ENCODE data around the gene NIPAL4. TPM values are rescaled to one million over a fixed set of nuclear protein-coding genes. Genes with fewer than 3 reads are reported as not detected.
A peak's percentile ranks its signal among the peaks of the same experiment; 100 is the strongest.

Gene NIPAL4
- total RNA-seq, 1 donor from 2014 or later = not detected

DNA sequence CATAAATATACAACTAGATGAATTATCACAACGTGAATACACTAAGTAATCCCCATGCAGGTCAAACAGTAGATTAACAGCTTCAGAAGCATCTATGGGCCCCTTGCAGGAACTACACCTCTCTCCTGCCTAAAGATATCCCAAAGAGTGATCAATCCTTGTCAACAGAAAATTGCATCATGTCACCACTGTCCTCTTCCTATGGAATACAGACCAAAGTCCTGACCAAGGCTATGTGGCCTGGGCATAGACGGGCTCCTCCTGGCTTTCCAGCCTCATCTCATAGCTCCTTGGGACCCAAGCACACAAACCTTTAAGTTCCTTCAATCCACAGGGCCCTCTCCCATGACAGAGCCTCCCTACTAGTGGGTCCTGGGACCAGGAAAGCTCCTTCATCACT lies 25.3 kb downstream of the NIPAL4 start:
- DNase-seq (ENCODE audit: low read depth in 2 of 2) = no peak

DNA sequence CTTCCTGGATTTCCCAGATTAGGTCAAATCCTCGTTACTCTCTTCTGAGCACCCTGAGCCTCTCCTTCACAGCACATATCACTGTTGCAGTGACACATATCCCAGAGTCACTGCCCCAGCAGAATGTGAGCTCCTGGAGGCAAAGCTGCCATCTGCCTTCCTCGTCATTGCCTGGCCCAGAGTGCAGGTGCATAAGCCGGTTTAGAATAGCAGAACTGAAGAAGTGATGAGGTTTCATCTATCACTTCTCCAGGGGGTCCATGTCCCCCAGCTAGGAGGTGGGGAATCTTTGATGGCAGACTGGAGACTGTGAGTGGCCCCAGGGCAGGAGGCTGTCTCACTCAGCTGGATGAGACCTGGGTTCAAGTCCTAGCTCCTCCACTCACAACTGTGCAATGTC lies 25.8 kb downstream of the NIPAL4 start:
- DNase-seq (ENCODE audit: low read depth in 2 of 2) = no peak

DNA sequence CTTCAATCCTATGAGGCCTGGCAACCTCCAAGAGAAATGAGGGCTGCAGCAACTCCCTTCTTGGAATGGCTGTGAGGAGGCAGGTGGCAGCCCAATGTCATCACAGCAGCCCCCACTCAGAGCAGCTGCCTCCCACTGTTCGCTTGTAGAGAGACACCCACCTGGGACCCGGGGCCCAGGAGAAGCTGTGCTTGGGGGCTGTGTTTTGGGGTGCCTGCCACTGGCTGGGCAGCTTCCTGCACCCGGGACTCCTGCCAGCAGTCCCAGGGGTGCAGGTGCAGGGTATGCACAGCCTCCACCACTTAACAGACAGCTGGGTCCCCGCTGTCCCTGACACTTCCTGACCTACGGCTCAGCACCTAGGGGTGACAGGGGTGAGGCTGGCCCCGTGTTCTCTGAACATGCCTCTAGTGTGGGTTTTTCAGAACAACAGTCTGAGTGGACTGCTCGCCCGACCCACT lies 26.2 kb downstream of the NIPAL4 start:
- no peak for DNase-seq (ENCODE audit: low read depth in 2 of 2)

DNA sequence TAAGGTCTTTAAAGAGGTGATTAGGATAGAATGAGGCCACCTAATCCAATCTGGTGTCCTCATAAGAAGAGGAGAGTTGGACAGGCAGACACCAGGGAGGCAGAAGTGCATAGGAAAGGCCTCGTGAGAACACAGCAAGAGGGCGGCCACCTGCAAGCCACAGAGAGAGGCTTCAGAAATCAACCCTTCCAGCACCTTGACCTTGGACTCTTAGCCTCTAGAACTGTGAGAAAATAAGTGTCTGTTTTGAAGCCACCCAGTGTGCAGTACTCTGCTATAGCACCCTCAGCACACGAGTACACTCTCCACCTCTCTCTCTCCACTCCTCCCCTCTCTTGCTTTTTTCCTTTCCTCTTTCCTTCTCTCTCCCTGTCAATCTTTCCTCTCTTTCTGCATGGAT lies 26.8 kb downstream of the NIPAL4 start:
- no peak for DNase-seq (ENCODE audit: low read depth in 2 of 2)

DNA sequence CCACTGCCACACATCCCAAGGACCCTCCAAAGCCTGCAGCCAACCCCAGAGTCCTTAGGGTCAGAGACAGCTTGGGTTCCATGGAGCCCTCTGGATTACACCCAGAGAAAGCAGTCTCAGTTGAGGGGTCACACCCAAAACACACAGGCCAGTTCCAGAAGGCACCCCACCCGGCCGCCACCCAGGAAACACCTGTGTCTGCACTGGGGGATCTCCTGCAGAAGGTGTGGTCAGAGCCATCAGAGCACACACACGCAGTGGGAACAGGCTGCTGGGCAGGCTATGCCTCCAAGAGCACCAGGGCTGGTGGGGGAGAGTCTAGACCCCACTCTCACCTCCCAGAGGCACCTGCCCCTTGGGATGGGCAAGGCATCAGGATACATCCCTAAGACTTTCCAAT lies 27.3 kb downstream of the NIPAL4 start:
- no peak for DNase-seq (ENCODE audit: low read depth in 2 of 2)

DNA sequence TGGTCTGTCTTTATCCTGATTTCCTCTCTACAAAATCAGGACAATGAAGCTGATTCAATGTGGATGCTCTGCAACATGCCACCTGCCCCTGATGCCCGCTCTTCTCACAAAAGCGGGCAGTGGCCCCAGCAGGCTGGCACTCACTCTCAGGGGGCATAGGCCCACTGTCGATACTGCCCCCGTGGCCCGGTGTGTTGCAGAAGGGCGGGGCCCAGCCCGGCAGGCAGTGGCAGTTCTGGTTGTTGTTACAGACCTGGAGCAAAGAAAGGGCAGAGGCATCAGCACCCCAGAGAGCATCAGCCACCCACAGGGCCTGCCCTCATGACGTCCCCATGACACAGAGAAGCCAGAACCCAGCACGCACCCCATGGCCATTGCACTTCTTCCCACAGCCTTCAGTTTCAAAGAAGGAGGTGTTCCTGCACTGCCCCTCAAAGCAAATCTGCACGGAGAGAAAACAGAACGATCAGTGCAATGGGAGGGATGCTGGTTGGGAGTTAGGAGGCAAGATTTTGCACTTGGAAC lies 31.5 kb downstream of the NIPAL4 start:
- DNase-seq (ENCODE audit: low read depth in 2 of 2) = no peak

DNA sequence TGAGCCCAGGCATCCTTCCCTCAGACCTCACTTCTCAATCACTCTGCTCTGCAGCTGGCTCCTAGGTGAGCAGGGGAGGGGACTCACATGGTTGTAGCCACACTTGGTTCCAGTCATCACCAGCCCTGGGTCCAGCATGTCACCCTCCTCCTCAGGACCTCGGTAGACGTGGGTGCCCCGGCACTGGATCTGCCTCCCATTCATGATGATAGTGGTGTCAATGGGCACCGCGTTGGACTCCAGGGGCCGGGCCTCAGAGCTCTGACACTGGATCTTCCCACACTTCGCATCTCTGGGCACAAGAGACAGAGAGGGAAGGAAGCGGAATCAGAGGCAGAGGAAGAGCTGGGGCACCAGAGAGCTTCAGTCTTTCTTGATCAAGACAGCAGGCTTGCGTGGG lies 32.9 kb downstream of the NIPAL4 start:
- DNase-seq (ENCODE audit: low read depth in 2 of 2) = no peak

DNA sequence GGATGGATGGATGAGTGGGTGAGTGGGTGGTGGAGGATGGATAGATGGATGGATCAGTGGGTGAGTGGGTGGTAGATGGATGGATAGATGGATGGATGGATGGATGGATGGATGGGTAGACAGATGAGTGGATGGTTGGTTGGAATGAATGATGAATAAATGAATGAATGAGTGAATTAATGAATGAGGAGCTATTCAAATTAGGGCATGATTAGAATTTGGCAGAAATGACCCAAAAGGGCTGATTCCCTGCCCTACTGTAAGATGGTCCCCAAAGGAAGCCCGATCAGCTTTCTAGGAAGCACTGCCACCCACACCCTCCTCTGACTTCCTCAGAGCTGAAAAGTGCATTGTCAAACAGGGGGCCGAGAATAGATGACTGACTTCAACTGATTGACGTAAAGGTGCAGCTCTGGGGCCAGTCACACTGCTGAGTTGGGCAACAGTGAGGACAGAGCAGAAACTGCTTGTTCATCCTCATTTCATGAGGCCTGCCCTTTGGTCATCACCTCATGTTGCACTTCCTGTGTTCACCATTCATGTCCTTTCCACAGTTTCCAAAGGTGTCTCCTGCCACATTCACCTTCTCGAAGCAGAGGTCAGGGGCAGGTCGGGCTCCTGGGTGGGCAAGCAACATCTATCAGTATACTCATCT lies 34.3 kb downstream of the NIPAL4 start:
- DNase-seq (ENCODE audit: low read depth in 2 of 2) = no peak

DNA sequence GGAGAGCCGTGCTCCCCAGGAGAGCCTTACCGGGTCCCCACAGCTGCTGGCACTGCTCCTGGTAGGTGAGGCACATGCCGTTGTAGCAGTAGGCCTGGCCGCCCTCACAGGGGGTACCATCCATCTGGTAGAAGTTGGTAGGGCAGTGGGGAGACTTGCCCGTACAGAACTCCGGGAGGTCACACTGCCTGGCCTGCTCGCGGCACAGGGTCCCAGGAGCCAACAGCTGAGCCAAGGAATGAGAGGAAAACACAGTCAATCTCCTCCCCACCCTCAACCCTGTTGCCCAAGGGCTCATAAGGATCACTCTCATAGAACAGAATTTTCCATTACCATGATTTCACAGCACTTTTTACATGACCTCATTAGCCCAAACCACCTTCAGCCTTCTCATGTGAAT lies 36.9 kb downstream of the NIPAL4 start:
- no peak for DNase-seq (ENCODE audit: low read depth in 2 of 2)

DNA sequence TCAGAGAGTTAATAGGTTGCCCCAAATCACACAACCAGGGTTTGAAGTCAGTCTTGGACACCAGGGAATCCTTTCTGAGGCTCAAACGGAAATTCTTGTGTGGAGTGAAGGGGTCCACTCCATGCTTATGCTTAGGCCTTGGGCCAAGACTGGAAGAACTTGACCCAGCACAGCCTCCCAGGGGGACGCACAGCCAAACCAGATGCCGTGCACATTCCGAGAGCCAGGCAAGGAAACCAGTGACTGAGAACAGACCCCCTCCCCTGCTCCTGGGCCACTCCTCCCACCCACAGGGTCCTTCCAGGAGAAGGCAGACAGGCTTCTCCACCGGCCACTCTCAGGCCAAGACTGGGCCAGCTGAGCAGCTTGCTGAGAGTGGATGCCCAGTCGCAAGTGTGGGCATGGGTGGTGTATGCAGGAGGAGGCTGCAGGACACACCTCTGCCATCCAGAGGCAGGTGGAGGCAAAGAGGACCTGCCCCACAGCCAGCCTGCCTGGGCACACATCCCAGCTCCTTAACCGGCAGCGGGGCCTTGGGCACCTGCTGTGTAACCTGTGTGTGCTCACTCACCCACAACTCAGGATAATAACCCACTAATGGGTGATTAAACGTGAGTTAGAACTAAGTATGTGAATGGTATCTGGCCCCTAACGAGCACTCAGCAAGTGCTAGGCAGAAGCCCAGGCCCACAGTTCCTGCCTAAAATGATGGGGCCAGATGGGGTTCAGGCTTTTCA lies 38.0 kb downstream of the NIPAL4 start:
- DNase-seq (ENCODE audit: low read depth in 2 of 2) = no peak

DNA sequence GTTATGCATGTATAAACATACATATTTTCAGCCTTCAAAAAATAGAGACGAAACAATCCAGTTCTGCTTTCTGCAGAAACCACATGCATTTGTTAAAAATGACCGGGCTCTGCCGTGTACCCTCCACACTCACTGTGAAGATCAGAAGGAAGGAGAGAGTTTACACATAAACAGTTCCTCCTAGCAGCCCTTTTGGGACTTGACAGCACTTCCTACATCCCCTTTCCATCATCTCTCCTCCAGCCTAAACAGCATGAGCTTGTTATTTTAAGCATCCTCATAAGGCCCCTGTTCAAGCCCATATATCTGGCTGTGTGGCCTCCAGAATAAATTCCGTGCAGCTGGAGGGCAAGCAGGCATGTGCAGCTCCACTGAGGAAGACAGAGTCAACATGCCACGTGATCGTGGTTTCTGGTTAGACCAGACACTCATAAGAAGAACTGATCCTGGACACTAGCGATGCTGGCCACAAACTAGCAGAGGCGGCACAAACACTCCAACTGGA lies 42.2 kb downstream of the NIPAL4 start:
- DNase-seq (ENCODE audit: low read depth in 2 of 2) = no peak

DNA sequence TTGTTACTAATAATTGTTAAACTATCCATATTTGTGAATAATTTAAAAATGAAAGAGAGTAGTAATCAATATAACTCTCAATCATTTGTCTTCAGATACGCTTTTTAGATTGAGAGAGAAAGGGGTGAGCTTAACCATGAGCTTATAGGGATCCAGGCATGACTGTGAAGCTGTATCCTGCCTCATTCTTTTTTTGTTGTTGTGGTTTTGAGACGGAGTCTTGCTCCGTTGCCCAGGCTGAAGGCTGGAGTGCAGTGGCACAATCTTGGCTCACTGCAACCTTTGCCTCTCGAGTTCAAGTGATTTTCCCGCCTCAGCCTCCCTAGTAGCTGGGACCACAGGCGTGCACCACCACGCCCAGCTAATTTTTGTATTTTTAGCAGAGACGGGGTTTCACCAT lies 44.0 kb downstream of the NIPAL4 start:
- DNase-seq (ENCODE audit: low read depth in 2 of 2) = no peak

DNA sequence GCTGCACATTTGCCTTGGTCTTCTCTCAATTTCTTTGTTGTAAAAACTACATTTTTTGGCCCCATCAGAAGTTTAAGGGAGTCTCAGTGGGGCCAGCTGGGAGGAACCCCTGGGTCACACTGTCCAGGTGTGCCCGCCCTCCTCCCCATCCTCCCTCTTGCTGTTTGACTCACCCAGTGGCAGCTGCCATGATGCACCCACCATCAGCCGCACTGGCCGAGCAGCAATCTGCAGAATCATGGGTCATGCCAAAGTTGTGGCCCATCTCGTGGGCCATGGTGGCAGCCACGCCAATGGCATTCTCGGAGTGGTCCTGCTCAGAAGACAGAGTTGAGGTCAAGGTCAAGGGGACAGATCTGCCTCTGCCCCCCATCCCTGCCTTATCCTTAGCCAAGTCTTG lies 45.5 kb downstream of the NIPAL4 start:
- DNase-seq (ENCODE audit: low read depth in 2 of 2) = no peak

DNA sequence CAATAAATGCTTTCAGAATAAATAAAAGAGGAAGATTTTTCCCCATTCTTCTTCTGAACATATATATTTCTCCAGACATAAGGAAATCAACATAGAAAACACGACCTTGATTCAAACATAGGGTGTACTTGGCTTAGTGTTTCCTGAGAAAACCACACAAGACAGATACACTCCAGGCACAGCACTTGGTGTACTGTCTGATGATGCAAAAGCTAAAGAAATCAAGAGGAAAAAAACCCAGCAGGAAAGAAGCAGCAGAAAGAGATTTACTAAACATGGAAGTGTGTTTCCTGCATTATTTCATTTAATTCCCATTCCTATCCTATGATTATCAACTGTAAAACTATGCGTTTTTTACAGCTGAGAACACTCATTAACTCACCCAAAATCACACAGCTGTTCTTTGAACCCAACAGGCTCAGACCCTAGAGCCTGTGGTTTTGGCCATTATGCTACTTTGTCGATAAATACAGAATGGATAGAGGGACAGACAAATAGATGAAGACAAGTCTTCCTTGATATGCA lies 46.1 kb downstream of the NIPAL4 start:
- no peak for DNase-seq (ENCODE audit: low read depth in 2 of 2)

DNA sequence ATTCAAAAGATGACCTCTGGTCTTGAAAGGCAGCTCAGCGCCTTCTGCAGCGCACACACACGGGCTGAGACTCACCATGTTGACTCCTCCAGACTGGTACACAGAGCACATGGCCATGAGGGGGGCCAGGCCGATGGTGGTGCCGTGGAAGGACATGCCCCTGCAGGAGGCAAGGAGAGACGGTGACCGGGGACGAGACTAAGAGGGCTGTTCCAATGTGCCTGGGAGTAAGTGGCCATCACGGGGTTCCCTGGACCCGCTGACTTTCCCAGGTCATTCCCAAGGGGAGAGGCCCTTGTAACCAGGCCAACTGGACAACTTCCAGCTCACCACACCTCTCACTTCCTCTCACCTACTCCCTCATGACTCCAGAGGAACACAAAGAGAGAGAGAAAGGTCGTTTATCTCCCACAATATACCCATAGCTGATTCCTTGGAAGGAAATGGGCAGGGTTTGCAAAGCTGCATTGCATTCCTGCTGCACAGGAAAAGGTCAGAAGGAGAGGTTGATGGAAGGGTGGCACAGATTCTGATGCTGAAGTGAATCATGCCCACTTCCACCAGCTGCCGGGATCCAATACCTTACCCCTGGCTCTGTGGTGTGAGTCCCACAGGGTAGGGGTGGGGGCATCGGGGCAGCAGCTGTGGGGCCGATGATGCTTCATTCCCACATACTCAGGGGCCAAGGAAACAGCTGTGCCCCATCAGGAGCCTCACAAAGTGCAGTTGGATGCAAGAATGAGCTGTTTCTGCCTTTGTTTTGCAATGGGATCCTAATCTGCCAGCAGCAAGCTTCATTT lies 47.2 kb downstream of the NIPAL4 start:
- peak in 1 of 2 donors; percentile 79 for DNase-seq (ENCODE audit: low read depth in 2 of 2)

DNA sequence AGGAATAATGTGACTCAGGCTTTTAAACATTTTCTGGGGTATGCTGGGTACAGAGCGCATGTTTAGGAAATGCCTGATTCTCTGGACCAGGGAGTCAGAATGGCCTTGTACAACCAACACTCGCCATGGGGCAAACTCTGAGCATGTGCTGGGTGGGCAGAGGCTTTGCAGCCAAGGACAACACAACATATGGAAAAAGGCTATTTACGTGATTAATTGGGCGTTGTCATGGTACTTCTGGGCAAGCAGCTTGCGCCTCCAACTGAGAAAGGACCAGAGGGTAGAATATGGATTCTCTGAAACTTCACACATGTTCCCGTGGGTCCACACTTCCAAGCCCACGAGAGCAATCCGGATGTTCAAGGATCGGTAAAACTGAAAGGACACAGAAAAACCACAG lies 49.1 kb downstream of the NIPAL4 start:
- no peak for DNase-seq (ENCODE audit: low read depth in 2 of 2)

DNA sequence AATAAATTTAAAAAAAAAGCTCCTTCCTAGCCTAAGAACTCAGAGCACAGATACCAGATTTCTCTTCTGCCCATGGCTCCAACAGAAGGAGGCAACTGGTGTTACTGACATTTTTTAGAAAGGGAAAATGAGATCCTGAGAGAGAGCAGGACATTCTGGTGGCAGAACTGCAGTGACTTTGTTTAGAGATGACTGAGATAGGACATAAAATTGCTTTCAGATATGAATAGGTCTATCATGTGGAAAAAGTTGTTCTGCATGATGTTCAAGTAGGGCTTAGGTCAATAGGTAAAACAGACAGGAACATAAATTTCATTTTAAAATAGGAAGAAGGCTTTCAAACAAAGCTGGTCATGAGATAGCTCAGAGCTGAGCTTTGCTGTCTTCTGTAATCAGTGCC lies 49.6 kb downstream of the NIPAL4 start:
- DNase-seq (ENCODE audit: low read depth in 2 of 2) = no peak

DNA sequence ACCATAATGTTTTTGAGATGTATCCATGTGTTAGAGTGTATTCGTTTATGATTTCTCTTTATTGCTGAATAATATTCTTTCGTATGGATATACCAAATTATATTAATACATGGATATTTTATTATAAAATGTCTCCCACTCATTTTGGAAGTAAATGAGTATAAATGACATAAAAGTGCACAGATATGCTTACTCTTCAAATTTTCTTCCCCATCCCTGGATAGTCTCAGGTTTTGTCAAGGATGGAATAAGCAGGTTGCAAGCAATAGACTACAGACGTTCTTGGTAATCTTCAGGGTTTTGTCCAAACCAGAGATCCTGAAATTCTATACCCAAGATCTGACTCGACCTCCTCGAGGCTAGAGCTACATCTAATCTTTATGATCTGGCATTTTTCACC lies 50.7 kb downstream of the NIPAL4 start:
- no peak for DNase-seq (ENCODE audit: low read depth in 2 of 2)

DNA sequence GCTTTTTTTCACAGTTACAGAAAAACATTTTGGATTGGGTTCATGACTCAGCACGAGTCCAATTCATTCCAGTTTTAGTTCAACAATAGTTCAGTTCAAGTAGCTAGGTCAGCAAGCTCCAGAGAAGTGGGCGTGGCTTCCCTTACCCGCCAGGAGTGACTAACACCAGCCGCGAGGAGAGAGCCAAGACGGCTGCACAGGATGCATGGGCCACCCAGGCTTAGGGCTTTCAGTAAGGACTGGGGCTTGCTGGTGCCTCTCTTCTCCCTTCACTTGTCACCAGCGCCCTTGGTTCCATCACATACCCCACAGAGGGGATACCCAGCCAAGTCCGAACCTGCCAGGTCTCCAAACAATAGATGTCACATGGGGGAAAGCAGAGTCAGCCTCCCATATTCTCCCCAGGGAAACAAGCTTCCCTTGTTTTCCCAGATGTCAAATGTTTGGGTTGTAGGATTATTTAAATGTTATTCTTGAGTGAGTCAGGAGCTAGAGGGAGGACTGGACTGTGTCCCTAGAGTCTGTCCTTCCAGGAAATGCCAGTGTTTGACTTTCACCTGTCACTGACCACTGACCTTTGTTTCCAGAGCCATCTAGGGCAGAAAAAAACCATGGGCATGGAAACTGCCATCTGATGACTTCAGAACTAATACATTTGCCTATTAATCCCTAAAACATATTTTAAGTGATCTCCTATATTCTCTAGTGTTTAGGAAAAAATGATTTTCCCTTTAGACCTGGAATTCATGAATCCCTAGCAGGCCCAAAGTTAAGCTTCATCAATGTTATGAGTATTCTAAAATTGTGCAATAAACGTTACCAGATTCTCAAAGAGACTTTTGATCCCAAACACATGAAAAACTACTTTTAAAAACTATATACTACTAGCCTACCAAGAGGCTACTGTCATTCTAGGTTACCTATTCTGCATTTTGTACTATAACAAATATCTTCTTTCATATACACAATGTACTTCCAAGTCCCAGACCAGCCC lies 51.9 kb downstream of the NIPAL4 start:
- peak; percentile 93 to 98 for DNase-seq (ENCODE audit: low read depth in 2 of 2)

DNA sequence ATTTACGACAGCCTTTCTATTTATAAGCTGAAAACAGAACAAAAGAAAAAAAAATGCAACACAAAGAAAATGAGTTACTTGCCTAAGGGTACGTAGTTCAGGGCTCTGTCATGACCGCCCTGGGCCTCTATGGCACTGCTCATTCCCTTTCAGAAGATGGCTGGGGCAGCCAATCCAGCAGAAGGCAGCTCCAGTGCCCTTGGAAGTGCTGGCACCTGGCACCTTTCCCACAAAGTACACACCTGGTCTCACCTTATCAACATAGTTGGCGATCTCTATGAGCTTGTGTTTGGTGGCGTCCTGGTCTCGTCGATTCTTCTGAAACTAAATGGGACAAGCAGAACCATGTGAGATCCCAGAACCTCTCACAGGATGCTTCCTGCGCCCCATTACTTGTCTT lies 53.2 kb downstream of the NIPAL4 start:
- no peak for DNase-seq (ENCODE audit: low read depth in 2 of 2)

DNA sequence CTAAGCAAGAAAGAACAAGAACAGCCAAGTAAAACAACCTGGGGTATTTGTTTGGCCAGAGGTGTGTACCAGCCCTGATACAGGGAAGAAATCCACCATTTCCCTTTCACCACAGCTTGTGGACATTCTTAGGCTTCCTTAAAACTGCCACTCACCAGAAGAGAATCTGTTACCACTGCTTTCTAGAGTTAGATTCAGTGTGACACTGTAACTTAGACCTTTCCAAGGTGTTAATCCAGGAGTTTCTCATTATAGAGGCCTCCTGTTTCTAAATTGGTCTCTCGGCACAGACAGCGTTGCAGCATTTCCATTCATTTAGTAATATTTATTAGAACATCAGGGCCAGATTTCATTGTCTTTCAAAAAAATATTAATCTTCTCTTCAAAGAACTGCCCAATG lies 55.0 kb downstream of the NIPAL4 start:
- no peak for DNase-seq (ENCODE audit: low read depth in 2 of 2)
